HEK293T (cell line): ENCODE measurements around the gene SLC9A9.

Source experiments
- CTCF ChIA-PET: fragments of 350-600 bp; formaldehyde crosslinking; extraction: SDS; loops from one replicate; lab custom pipeline; 2021; ENCODE audit warnings: antibody characterized with exemption, inconsistent platforms; lab: Yijun Ruan, JAX
- POLR2A ChIA-PET: fragments of 350-600 bp; formaldehyde crosslinking; extraction: SDS; loops from one replicate; lab custom pipeline; 2020; ENCODE audit warnings: antibody characterized with exemption, inconsistent platforms; lab: Yijun Ruan, JAX
- DNase-seq: peaks from one replicate; pipeline ENCODE4 v3.0.0; 2012; ENCODE audit warnings: mixed read lengths; ENCODE audit errors: extremely low spot score
- ARNT ChIP-seq: fragments of 450-650 bp; IDR thresholded peaks from 2 replicates; pipeline ENCODE4 v1.6.1; 2017; ENCODE audit warnings: mild to moderate bottlenecking
- BHLHE40 ChIP-seq: fragments of 450-650 bp; IDR thresholded peaks from 2 replicates; pipeline ENCODE4 v1.6.1; 2016; ENCODE audit warnings: mild to moderate bottlenecking, moderate library complexity, borderline replicate concordance
- CTBP1 ChIP-seq: fragments of 450-650 bp; IDR thresholded peaks from 2 replicates; pipeline ENCODE4 v1.6.1; 2016; ENCODE audit warnings: borderline replicate concordance
- ELF4 ChIP-seq: fragments of 450-650 bp; IDR thresholded peaks from 2 replicates; pipeline ENCODE4 v1.6.1; 2017; ENCODE audit warnings: antibody characterized with exemption
- FOXA1 ChIP-seq: fragments of 450-650 bp; IDR thresholded peaks from 2 replicates; pipeline ENCODE4 v1.6.1; 2016; ENCODE audit warnings: mild to moderate bottlenecking
- FOXK2 ChIP-seq: fragments of 450-650 bp; IDR thresholded peaks from 2 replicates; pipeline ENCODE4 v1.6.1; 2016; ENCODE audit warnings: mild to moderate bottlenecking
- FOXM1 ChIP-seq: fragments of 450-650 bp; IDR thresholded peaks from 2 replicates; pipeline ENCODE4 v1.6.1; 2017; ENCODE audit warnings: mild to moderate bottlenecking, borderline replicate concordance
- HDGF ChIP-seq: fragments of 450-650 bp; IDR thresholded peaks from 2 replicates; pipeline ENCODE4 v1.6.1; 2017; ENCODE audit warnings: antibody characterized with exemption, borderline replicate concordance
- L3MBTL2 ChIP-seq: fragments of 450-650 bp; conservative IDR thresholded peaks from 2 replicates; pipeline ENCODE4 v1.6.1; 2016; ENCODE audit warnings: mild to moderate bottlenecking
- LEF1 ChIP-seq: fragments of 450-650 bp; IDR thresholded peaks from 2 replicates; pipeline ENCODE4 v1.6.1; 2017; ENCODE audit warnings: mild to moderate bottlenecking, borderline replicate concordance
- NFRKB ChIP-seq: fragments of 450-650 bp; IDR thresholded peaks from 2 replicates; pipeline ENCODE4 v1.6.1; 2016; ENCODE audit warnings: mild to moderate bottlenecking, moderate library complexity
- SP1 ChIP-seq: fragments of 450-650 bp; IDR thresholded peaks from 2 replicates; pipeline ENCODE4 v1.6.1; 2017
- SUZ12 ChIP-seq: fragments of 450-650 bp; IDR thresholded peaks from 2 replicates; pipeline ENCODE4 v1.6.1; 2016; ENCODE audit warnings: mild to moderate bottlenecking
- TARDBP ChIP-seq: fragments of 450-650 bp; IDR thresholded peaks from 2 replicates; pipeline ENCODE4 v1.6.1; 2016
- ZNF384 ChIP-seq: fragments of 450-650 bp; IDR thresholded peaks from 2 replicates; pipeline ENCODE4 v1.6.1; 2016
- TF ChIP-seq, protein P1 (sequence below): fragments of 450-650 bp; IDR thresholded peaks from 2 replicates; pipeline ENCODE4 v1.6.1; 2016

The SLC9A9 gene

DNA sequence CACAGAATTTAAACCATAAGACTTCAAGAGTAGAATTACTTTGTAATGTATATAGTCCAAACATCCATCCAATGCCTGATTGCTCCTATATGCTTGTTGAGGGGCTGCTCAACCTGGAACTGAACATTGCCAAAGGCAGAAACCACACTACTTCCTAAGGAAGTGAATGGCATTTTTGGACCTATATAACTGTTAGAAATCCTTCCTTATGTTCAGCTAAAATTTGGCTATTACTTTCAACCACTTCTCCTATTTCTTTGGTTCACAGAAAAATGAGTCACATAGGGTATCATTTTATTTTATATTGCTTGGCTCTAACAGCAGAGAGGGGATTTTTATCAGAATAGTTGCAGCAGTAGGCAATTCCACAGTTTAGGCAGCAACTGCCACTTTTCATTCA, 342.1 kb downstream of the SLC9A9 start:
- TF ChIP-seq, protein P1, sequence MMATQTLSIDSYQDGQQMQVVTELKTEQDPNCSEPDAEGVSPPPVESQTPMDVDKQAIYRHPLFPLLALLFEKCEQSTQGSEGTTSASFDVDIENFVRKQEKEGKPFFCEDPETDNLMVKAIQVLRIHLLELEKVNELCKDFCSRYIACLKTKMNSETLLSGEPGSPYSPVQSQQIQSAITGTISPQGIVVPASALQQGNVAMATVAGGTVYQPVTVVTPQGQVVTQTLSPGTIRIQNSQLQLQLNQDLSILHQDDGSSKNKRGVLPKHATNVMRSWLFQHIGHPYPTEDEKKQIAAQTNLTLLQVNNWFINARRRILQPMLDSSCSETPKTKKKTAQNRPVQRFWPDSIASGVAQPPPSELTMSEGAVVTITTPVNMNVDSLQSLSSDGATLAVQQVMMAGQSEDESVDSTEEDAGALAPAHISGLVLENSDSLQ, result no peak
- no peak for TF ChIP-seq BHLHE40
- no peak for TF ChIP-seq FOXA1
- no peak for TF ChIP-seq SUZ12
- no peak for TF ChIP-seq NFRKB
- TF ChIP-seq ARNT, result no peak
- TF ChIP-seq TARDBP, result no peak
- no peak for TF ChIP-seq HDGF
- no peak for TF ChIP-seq FOXK2
- TF ChIP-seq ELF4, result no peak
- no peak for TF ChIP-seq FOXM1
- no peak for TF ChIP-seq SP1
- no peak for TF ChIP-seq L3MBTL2
- ChIA-PET CTCF (no interaction called here), POLR2A (no interaction called here)
- DNase-seq, result no peak

DNA sequence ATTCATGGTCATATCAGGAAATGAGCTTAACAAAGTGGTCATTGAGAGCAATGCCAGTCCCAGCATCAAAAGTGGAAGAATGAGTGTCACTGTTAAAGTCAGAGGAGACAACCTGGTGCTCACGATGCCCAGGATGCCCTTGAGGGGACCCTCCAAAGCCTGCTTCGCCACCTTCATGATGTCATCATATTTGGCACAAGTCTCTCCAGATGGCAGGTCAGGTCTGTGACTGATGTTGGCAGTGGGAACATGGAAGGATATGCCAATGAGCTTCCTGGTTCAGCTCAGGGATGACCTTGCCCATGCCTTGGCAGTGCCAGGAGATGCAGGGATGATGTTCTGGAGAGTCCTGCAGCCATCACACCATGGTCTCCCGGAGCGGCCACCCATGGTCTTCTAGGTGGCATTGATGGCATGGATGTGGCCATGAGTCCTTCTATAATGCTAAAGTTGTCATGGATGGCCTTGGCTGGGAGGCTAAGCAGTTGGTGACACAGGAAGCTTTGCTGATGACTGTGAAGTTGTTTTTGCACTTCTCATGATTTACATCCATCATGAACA, 344.9 kb downstream of the SLC9A9 start:
- DNase-seq, result no peak
- ChIA-PET POLR2A (no interaction called here), CTCF (no interaction called here)
- no peak for TF ChIP-seq BHLHE40

DNA sequence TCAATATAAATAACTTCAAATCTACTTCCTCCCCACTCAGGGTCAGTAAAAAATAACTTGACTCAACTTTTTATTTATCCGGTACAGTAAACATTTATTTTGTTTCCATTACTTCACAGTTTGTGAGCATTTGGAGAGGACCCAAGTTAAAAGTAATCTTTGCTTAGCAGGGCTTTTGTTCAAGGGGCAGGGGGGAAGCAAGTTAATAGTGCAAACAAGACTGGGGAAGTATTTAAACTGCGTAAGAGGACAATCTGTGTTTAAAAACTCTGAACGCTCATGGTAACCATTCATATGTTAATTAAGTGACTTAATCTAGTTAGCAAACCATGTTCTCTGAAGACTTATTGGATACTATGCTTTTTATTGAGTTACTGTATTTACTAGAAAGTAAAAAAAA, 346.2 kb downstream of the SLC9A9 start:
- ChIA-PET POLR2A (no interaction called here), CTCF (no interaction called here)
- DNase-seq, result no peak
- TF ChIP-seq FOXA1 (no peak), BHLHE40 (no peak)

DNA sequence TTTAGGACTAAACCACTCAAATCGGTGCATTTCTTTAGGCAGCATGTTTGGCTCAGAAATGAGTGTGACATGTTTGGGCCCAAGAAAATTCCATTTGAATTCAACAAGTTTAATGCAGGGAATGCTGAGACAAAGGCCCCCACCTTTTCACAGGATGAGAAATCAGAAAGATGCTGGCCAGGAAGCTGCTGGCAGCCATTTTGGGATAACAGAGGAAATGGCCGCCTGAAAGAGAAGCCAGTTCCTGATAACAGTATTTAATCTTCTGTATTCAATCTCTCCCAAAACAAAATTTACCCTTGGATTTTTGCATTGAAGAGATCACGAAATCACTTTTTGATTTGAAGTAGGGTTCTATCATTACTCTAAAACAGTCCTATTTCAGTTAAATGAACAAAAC, 350.9 kb downstream of the SLC9A9 start:
- DNase-seq, result no peak
- ChIA-PET CTCF (no interaction called here), POLR2A (no interaction called here)
- TF ChIP-seq SP1 (no peak), FOXK2 (no peak), HDGF (no peak), BHLHE40 (no peak), ELF4 (no peak), ZNF384 (no peak), NFRKB (no peak), TARDBP (no peak), CTBP1 (no peak), FOXM1 (no peak), SUZ12 (no peak), L3MBTL2 (no peak), ARNT (no peak), FOXA1 (no peak), LEF1 (no peak)
- TF ChIP-seq, protein P1, result no peak

DNA sequence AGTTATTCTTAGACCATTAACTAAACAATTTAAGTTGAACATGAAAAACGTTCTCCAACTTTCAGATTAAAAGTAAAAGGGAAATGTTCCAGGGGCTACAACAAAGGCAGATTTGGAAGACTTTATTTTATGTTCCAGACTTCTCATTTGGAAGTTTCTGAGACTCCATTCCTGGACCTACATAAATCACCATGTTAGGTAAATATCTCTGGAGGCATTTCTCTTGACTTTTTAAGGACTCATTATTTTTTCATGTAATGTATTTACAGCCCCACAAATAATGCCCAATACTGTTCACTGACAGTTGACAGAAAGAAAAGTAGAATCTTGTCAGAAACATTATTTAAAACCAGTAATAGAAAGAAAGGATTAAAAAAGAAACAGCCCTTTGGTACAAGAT, 352.1 kb downstream of the SLC9A9 start:
- DNase-seq, result no peak
- CTCF ChIA-PET, result no interaction called here
- POLR2A ChIA-PET, result no interaction called here
- TF ChIP-seq HDGF (no peak), CTBP1 (no peak), NFRKB (no peak), ARNT (no peak), TARDBP (no peak), ELF4 (no peak), L3MBTL2 (no peak)
- TF ChIP-seq, protein P1, result no peak

DNA sequence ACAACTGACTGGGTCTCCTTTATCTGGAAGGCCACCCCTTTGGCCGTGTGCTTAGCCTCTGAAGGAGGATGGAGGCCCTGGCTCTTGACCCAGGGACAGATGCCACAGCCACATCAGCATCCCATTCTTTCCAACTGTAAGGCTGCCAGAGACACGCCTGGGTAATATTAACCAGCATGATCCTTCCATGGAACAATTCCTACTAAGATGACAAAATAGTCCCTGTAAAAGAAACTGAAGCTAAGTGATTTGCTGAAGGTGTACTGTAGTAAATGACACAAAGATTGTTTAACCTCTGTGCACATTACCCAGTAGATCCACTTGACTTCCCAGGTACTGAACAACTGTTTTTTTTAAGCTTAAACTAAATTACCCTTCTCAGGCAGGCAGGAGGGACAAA, 352.7 kb downstream of the SLC9A9 start:
- DNase-seq, result no peak
- TF ChIP-seq HDGF, result no peak
- TF ChIP-seq LEF1, result no peak
- TF ChIP-seq ARNT, result no peak
- POLR2A ChIA-PET, result no interaction called here
- CTCF ChIA-PET, result no interaction called here

DNA sequence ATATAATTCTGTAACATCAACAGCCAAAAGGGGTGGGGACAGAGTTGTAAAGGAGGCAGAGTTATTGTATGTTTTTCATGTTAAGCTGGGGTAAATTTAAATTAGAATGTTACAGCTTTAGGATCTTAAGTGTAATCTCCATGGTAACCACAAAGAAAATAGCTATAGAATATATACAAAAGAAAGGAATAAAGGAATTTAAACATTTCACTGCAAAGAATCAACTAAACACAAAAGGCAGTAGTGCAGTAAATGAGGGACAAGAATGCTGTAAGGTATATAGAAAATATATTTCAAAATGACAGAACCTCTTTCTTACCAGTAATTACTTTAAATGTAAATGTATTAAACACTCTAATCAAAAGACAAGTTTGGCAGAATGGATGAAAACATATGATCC, 361.7 kb downstream of the SLC9A9 start:
- CTCF ChIA-PET, result no interaction called here
- DNase-seq, result no peak
- TF ChIP-seq BHLHE40, result no peak
- TF ChIP-seq, protein P1, result no peak
- no peak for TF ChIP-seq ZNF384
- no peak for TF ChIP-seq ARNT
- no peak for TF ChIP-seq LEF1
- TF ChIP-seq SUZ12, result no peak
- no peak for TF ChIP-seq SP1
- TF ChIP-seq TARDBP, result no peak
- TF ChIP-seq ELF4, result no peak
- TF ChIP-seq NFRKB, result no peak
- no peak for TF ChIP-seq FOXM1
- no peak for TF ChIP-seq CTBP1
- TF ChIP-seq HDGF, result no peak
- no peak for TF ChIP-seq FOXK2
- no peak for TF ChIP-seq L3MBTL2
- TF ChIP-seq FOXA1, result no peak
- POLR2A ChIA-PET, result no interaction called here
